ENCODE measurements around the gene RBM19.

The RBM19 gene

GRCh38 chr12:113933201-113933786 is 32.8 kb downstream of the RBM19 start:
- DNase-seq (ENCODE audit: low read depth in 3 of 3, low spot score in 1 of 3): no peak

- no peak for DNase-seq (ENCODE audit: low read depth in 3 of 3, low spot score in 1 of 3)
These were observed 33.5 kb downstream of the RBM19 start for GRCh38 chr12:113932381-113933196.

- no peak for DNase-seq (ENCODE audit: low read depth in 3 of 3, low spot score in 1 of 3)
These were observed 34.6 kb downstream of the RBM19 start for GRCh38 chr12:113931517-113931916.

- no peak for DNase-seq (ENCODE audit: low read depth in 3 of 3, low spot score in 1 of 3)
These were observed 35.9 kb downstream of the RBM19 start for GRCh38 chr12:113930249-113930648.

- DNase-seq (ENCODE audit: low read depth in 3 of 3, low spot score in 1 of 3): no peak
These were observed 36.7 kb downstream of the RBM19 start for GRCh38 chr12:113929312-113929989.

GRCh38 chr12:113926788-113927187 is 39.3 kb downstream of the RBM19 start:
- DNase-seq (ENCODE audit: low read depth in 3 of 3, low spot score in 1 of 3): no peak

DNA sequence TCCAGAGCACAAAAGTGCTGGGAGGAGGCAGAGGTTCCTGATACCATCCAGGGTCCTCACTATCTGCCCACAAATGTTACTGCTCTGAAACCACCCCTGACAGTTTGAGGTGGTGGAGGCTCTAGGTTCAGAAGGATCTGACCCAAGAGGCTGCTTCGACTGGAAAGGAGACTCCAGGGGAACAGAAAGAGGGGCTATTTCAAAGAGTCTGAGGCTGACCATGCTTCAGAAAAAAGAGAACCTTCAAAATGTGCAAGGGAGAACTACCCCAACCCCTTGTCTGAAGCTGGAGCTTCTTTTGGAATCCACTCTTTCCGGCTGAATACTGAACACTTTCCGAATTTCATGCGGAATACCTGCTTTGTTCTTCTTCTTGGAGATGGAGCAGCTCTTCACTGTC is 41.8 kb downstream of the RBM19 start:
- no peak for DNase-seq (ENCODE audit: low read depth in 3 of 3, low spot score in 1 of 3)

DNA sequence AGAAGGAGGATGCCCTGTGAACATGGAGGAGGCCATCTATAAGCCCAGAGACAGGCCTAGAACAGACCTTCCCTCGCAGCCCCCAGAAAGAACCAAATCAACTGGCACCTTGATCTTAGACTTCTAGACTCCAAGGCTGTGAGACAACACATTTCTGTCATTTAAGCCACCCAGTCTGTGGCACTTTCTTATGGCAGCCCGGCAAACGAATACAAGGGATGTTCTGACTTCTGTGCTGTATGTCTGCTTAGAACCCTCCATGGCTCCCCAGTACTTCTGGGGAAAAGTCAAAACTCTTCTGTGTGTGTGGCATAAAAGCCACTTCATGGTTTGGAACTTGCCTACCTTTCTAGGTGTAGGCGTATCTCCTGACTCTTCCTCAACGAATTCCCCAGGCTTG is 42.9 kb downstream of the RBM19 start:
- no peak for DNase-seq (ENCODE audit: low read depth in 3 of 3, low spot score in 1 of 3)

DNA sequence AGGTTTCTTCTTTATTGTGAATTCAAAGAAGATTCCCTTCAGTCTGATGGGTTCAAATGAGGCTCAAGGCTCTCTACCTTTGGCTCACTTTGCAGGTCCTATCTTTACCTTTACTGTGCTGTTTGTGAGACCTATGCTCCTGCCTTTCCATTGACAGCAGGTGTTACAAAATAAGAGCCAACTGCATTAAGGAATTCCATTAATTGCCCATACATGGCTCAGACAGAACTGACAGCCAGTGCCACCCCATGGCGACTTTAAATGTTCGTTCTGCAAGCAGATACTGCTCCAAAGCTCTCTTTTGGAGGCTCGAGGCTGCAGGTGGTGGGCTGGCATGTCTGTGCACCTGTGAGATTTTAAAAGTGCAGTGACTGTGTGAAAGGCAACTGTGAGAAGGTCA is 44.7 kb downstream of the RBM19 start:
- no peak for DNase-seq (ENCODE audit: low read depth in 3 of 3, low spot score in 1 of 3)

- no peak for DNase-seq (ENCODE audit: low read depth in 3 of 3, low spot score in 1 of 3)
These were observed 46.3 kb downstream of the RBM19 start for GRCh38 chr12:113919791-113920190.

GRCh38 chr12:113918306-113918705 is 47.8 kb downstream of the RBM19 start:
- DNase-seq (ENCODE audit: low read depth in 3 of 3, low spot score in 1 of 3): no peak

GRCh38 chr12:113917393-113917792 is 48.7 kb downstream of the RBM19 start:
- DNase-seq (ENCODE audit: low read depth in 3 of 3, low spot score in 1 of 3): no peak

DNA sequence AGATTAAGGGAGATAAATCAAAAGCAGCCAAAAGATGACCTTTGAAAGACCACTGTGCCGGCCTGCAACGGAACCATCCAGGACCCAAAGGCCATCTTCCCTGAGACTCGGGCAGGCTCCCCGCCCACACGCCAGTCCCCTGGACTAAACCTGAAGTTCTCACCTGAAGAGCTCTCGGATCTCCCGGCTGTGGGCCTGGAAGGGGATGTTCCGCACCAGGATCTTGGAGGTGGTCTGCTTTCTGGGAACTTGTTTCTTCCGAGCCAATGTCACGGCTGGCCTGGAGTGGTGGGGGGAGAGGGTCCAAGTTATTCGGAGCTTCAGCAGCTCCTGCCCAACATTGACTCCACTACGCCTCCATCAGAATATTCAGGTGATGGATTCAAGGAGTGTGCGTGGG is 51.3 kb downstream of the RBM19 start:
- DNase-seq (ENCODE audit: low read depth in 3 of 3, low spot score in 1 of 3): no peak

- no peak for DNase-seq (ENCODE audit: low read depth in 3 of 3, low spot score in 1 of 3)
These were observed 51.9 kb downstream of the RBM19 start for GRCh38 chr12:113914176-113914575.

DNA sequence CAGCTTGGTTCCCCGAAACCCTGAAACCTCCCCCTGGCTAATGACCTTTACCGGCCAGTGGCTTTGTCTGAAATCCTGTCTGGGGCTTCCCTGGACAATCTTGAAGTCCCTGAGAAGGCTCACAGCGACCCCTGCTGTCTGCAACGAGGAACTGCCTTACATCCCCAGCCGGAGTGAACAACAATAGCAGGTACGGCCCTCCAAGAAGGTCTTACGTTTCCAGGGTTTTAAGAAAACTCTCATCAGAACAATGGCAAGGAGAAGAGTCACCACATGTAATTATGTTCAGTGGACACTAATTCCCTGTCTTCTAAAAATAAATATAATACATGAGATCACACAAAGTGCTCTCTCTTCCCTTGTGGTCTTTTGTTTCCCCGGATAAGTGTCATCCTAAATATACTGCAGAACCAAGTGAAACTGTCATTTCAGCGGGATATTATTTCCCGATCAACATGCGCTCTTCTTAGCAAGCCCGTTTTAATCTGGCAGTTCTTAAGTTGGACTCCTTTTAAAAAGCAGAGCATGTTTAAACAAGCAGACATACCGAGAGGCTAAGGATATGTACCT is 53.3 kb downstream of the RBM19 start:
- DNase-seq (ENCODE audit: low read depth in 3 of 3, low spot score in 1 of 3): peak in 2 of 3 donors; percentile 3 to 24

GRCh38 chr12:113911971-113912759 is 54.0 kb downstream of the RBM19 start:
- no peak for DNase-seq (ENCODE audit: low read depth in 3 of 3, low spot score in 1 of 3)

DNA sequence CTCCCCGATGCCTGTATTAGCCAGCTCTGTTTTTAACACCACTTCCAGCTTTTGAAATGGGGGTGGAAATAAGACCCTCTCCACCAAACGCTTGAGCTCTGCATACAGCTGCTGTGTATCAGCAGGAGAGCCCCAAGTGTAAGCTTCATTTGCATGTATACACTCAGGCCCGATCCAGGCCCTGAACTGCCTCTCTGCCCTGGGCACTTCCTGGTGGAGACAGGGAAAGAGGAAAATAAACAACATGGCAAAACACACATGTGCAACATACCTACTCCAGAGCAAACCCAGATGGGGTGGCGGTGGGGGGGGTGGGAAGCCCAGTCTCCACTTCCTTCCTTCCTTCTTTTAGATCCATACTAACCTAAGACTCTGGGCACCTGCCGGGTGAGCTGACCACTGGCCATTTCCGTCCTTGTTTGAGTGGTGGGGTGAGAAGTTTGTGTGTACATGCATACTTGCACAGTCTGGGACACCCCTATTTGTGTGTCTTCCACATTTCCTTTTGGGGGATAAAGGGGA is 55.3 kb downstream of the RBM19 start:
- DNase-seq (ENCODE audit: low read depth in 3 of 3, low spot score in 1 of 3): no peak

DNA sequence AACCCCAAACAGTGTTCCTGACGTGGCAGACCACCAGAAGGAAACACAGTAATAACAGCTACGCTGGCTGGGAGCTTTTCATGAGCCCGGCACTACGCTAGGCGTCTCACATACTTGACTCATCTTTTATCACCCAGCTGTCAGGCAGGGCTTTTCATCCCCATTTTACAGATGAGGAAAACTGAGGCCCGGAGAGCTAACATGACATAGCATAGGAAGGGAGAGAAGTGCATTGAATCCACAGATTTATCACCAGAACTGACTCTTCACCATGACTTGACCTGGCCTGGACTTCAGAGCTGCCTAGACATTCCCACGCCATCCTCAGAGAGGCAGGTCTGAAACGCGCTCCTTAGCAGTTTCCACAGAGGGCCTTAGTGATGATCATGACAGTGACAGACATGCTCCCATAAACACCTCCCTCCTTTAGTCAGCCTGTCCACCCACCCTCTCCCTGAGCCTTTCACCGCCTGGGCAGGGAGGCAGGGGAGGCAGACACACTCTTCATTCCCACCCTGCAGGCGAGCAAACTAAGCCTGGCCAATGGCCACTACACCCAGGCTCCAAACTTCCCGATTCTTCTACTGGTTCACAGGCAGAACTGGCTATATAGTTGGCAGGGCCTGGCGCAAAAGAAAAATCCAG is 56.2 kb downstream of the RBM19 start:
- DNase-seq (ENCODE audit: low read depth in 3 of 3, low spot score in 1 of 3): no peak

GRCh38 chr12:113908584-113909100 is 57.5 kb downstream of the RBM19 start:
- DNase-seq (ENCODE audit: low read depth in 3 of 3, low spot score in 1 of 3): no peak

Measured in stimulated activated CD4-positive, alpha-beta T cell treated with anti-CD3 and anti-CD28 coated beads, TNF-alpha, amount 100 ng/mL, for 1 hour (primary cell).